SW 1271 (cell line): Measurements from ENCODE around the gene BCL3.
"Not testable (repeated sequence)": the region's sequence is repeated elsewhere in the genome, so short reads cannot be mapped to it uniquely, and the experiment has no call there.

ENCODE experiments used
- DNase-seq, 2 experiments: peaks; one replicate each; lab custom pipeline; 2025; lab: John Stamatoyannopoulos, UW

Gene BCL3

DNA sequence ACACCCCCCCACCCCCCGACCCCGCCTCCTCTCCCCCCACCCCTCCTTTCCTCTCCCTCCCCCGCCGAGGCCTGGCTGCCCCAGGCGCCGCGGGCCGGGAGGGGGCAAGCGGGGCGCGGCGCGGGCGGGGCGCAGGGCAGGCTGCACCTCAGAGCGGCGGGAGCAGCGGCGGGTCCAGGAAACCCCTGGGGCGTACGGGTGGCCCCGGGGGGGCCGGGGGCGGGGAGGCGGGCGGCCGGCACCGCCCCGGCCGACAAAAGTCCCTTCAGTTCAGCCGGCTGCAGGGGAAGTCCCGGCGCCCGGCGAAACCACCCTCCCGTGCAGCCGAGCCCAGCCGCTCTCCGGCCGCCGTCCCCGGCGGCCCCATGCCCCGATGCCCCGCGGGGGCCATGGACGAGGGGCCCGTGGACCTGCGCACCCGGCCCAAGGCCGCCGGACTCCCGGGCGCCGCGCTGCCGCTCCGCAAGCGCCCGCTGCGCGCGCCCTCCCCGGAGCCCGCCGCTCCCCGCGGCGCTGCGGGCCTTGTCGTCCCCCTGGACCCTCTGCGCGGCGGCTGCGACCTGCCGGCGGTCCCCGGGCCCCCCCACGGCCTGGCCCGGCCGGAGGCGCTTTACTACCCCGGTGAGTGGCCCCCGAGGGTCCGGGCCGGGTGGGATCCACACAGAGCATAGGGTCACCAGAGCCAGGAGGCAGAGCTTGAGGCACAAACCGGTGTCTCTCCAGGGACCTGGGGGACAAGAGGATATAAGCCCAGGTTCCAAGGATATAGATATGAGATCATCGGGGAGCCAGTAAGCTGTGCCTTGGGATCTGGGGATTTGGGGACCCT lies at the start of gene BCL3:
TSS of gene BCL3 (plus strand) at position 283 of the 829 bp plus-strand sequence. CDS start at position 366, 83 bp downstream.
- peak in 1 of 2 experiments; percentile 76 for DNase-seq

DNA sequence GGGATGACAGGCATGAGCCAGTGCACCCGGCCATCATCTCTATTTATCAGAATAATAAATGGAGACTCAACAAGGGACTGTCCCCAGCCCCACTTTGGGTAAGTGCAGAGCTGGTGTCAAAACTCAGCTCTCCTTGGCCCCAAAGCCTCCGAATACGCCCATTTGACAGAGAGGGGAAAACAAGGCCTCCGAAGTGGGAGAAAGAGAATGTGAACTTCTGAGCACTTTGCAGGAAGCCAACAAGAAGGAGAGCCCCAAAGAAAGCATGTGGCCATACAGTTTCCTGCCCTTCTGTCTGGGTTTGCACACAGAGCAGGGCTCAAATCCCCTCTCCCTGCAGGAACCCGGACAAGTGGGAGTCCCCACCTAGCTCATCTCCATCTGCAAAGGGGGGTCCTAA lies 48.0 kb upstream of the BCL3 start:
- DNase-seq = no peak

DNA sequence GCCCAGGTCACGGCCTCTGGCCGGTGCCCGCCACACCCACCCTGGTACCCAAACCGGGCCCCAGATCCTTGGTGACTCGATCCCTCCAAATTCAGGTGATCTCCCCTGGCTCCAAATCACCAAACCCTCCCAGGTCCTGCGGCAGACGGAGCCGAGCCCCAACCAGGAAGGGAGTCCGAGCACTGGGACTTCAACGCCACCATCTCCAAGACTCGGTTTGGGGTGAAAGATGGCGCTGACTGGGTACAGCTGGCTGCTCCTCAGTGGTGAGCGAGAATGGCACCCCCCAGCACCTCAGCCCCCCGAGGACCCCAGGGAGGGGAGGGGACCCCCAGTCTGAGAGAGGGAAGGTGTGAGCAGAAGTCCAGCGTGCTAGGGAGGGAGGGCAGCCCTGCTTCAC lies 47.3 kb upstream of the BCL3 start:
- no peak for DNase-seq

DNA sequence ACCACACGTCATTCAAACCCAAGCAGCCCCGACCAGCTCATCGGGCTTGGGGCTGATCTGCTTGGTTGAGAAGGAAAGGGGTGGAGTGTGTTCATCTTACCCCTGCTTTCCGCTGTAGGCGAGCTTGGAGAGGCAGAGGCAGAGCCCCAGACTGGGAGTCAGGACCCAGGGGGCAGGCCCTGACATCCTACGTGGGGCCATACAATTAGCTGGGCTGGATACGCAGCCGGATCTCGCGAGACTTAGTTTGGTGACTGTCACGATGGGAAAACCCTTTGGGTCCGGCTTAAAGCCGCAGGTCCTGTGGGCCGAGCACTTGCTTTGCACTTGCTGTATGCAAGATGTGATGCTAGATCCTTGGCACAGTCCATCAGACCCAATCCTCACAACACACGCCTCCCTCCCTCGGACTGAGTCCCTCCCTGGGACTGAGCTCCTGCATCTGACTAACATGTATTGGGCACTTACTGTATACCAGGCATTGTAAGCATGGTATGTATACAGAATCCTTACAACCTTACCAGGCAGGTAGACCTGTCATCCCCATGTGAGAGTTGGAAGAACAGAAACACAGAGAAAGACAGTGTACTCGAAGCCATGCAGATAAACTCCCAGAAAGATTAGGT lies 45.8 kb upstream of the BCL3 start:
- no peak for DNase-seq

GRCh38 chr19:44703336-44704078 lies 45.0 kb upstream of the BCL3 start:
- no peak for DNase-seq

- no peak for DNase-seq
These were observed 43.5 kb upstream of the BCL3 start for GRCh38 chr19:44704982-44705381.

GRCh38 chr19:44705502-44706010 lies 43.0 kb upstream of the BCL3 start:
- DNase-seq = no peak

- DNase-seq = no peak
These were observed 41.8 kb upstream of the BCL3 start for GRCh38 chr19:44706506-44707236.

- no peak for DNase-seq
These were observed 40.7 kb upstream of the BCL3 start for GRCh38 chr19:44707794-44708193.

GRCh38 chr19:44708940-44709339 lies 39.6 kb upstream of the BCL3 start:
- DNase-seq = no peak

GRCh38 chr19:44709434-44710266 lies 38.9 kb upstream of the BCL3 start:
- not testable (repeated sequence) for DNase-seq

DNA sequence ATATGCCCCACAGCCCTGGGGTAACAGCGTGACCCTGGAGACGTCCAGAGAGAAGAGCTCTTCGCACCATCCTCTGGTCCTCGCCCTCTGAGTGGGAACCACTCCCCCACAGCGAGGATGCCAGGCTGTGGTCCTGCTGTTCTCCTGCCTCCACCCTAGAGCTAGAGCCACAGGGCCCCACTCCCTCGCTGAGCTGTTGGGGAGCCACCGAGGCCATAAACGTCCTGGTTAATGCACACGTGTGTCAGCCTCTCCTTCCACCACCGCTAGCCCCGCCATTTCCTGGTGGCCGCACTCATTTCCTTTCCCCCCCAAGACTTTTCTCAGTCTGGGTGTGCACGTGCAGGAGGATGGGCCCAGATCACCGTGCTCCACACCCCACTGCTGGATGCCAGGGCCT lies 38.0 kb upstream of the BCL3 start:
- no peak for DNase-seq

- no peak for DNase-seq
These were observed 35.5 kb upstream of the BCL3 start for GRCh38 chr19:44712864-44713515.

GRCh38 chr19:44714597-44715169 lies 33.8 kb upstream of the BCL3 start:
- DNase-seq = no peak

DNA sequence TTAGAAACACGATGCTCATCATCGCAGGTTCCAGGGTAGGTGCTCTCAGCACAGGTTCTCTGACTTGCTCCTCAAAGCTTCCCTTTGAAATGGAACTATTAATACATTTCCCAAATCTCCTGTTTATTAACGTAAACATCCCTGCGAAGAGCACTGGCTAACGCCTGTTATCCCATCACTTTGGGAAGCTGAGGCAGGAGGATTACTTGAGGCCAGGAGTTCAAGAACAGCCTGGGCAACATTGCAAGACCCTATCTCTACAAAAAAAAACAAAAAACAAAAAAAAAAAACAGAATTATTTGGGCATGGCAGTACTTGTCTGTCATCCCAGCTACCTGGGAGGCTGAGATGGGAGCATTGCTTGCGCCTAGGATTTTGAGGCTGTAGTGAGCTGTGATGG lies 30.9 kb upstream of the BCL3 start:
- DNase-seq = no peak

GRCh38 chr19:44718441-44719261 lies 29.9 kb upstream of the BCL3 start:
- DNase-seq = peak in 1 of 2 experiments; percentile 27

GRCh38 chr19:44719262-44719701 lies 29.2 kb upstream of the BCL3 start:
- DNase-seq = no peak

GRCh38 chr19:44720396-44720795 lies 28.1 kb upstream of the BCL3 start:
- not testable (repeated sequence) for DNase-seq

- no peak for DNase-seq
These were observed 27.6 kb upstream of the BCL3 start for GRCh38 chr19:44720945-44721344.
